ENCODE measurements around the gene LUC7L. TPM values are rescaled to one million over a fixed set of nuclear protein-coding genes. Genes with fewer than 3 reads are reported as not detected.
"Not testable (repeated sequence)": the region's sequence is repeated elsewhere in the genome, so short reads cannot be mapped to it uniquely, and the experiment has no call there.

The LUC7L gene
- total RNA-seq, 1 donor from 2014 or later, result 79.3 TPM

DNA sequence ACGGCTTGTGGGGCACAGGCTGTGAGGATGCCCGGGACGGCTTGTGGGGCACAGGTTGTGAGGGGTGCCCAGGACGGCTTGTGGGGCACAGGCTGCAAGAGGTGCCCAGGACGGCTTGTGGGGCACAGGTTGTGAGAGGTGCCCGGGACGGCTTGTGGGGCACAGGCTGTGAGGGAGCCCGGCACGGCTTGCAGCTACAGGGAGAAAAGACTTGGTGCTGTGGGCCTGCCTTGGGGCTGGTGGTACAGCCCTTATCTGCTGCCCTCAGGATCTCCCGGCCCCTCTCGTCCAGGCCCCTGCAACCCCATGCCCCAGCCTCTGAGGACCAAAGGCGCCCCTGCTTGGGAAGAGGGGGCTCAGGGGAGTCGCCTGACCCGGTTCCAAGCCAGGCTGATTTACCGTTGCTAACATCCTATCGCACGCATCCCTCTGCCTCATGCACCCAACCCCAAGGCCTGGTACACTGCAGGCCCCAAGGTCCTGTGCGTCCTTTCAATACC lies 68.5 kb downstream of the LUC7L start:
- Histone ChIP-seq H3K9me3 (no peaks in the 10 kb centered on the region), H3K27ac (no peak overlapping the region), H3K27me3 (no peaks in the 10 kb centered on the region), H3K4me1 (peaks cover 8% of the 10 kb centered on the region), H3K36me3 (no peaks in the 10 kb centered on the region), H3K4me3 (no peak overlapping the region)
- intact Hi-C loops (cut with DNase I), result no loop called here
- DNase-seq (ENCODE audit: extremely low spot score in 2 of 2), result no peak
- no peak for TF ChIP-seq POLR2AphosphoS5 (IDR thresholded peaks at IDR 0.05; ENCODE audit: insufficient read depth in 1 of 2, low read depth in 1 of 2)

GRCh38 chr16:160242-160641 lies 69.0 kb downstream of the LUC7L start:
- H3K27me3 ChIP-seq; DNase-seq (ENCODE audit: extremely low spot score in 2 of 2); H3K4me1 ChIP-seq; intact Hi-C loops (cut with DNase I); H3K4me3 ChIP-seq; H3K36me3 ChIP-seq; H3K9me3 ChIP-seq; H3K27ac ChIP-seq: not testable (repeated sequence)

GRCh38 chr16:159136-159849 lies 70.0 kb downstream of the LUC7L start:
- TF ChIP-seq POLR2AphosphoS5 (IDR thresholded peaks at IDR 0.05; ENCODE audit: insufficient read depth in 1 of 2, low read depth in 1 of 2) (no peak), POLR2A (IDR thresholded peaks at IDR 0.05) (no peak)
- TF ChIP-seq, protein P1, sequence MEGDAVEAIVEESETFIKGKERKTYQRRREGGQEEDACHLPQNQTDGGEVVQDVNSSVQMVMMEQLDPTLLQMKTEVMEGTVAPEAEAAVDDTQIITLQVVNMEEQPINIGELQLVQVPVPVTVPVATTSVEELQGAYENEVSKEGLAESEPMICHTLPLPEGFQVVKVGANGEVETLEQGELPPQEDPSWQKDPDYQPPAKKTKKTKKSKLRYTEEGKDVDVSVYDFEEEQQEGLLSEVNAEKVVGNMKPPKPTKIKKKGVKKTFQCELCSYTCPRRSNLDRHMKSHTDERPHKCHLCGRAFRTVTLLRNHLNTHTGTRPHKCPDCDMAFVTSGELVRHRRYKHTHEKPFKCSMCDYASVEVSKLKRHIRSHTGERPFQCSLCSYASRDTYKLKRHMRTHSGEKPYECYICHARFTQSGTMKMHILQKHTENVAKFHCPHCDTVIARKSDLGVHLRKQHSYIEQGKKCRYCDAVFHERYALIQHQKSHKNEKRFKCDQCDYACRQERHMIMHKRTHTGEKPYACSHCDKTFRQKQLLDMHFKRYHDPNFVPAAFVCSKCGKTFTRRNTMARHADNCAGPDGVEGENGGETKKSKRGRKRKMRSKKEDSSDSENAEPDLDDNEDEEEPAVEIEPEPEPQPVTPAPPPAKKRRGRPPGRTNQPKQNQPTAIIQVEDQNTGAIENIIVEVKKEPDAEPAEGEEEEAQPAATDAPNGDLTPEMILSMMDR (IDR thresholded peaks at IDR 0.05), result no peak
- H3K27ac ChIP-seq, result no peak overlapping the region
- H3K36me3 ChIP-seq, result no peaks in the 10 kb centered on the region
- DNase-seq (ENCODE audit: extremely low spot score in 2 of 2), result no peak
- H3K9me3 ChIP-seq, result no peaks in the 10 kb centered on the region
- no peaks in the 10 kb centered on the region for H3K27me3 ChIP-seq
- peaks cover 7% of the 10 kb centered on the region for H3K4me1 ChIP-seq
- intact Hi-C loops (cut with DNase I), result no loop called here
- H3K4me3 ChIP-seq, result no peak overlapping the region

- Histone ChIP-seq H3K27me3 (no peaks in the 10 kb centered on the region), H3K4me1 (peaks cover 9% of the 10 kb centered on the region), H3K4me3 (no peak overlapping the region), H3K9me3 (no peaks in the 10 kb centered on the region), H3K36me3 (no peaks in the 10 kb centered on the region), H3K27ac (no peak overlapping the region)
- intact Hi-C loops (cut with DNase I), result no loop called here
- TF ChIP-seq POLR2AphosphoS5 (IDR thresholded peaks at IDR 0.05; ENCODE audit: insufficient read depth in 1 of 2, low read depth in 1 of 2) (no peak), POLR2A (IDR thresholded peaks at IDR 0.05) (no peak)
- TF ChIP-seq, protein P1 (IDR thresholded peaks at IDR 0.05), result no peak
- no peak for DNase-seq (ENCODE audit: extremely low spot score in 2 of 2)
Observed at GRCh38 chr16:155031-155398, 74.2 kb downstream of the LUC7L start.

GRCh38 chr16:154217-155030 lies 74.8 kb downstream of the LUC7L start:
- intact Hi-C loops (cut with DNase I), result no loop called here
- TF ChIP-seq, protein P1 (IDR thresholded peaks at IDR 0.05), result no peak
- TF ChIP-seq POLR2AphosphoS5 (IDR thresholded peaks at IDR 0.05; ENCODE audit: insufficient read depth in 1 of 2, low read depth in 1 of 2), result peak in 1 of 2 donors; percentile 26
- Histone ChIP-seq H3K9me3 (no peaks in the 10 kb centered on the region), H3K36me3 (no peaks in the 10 kb centered on the region), H3K27ac (no peak overlapping the region), H3K27me3 (no peaks in the 10 kb centered on the region), H3K4me3 (peak overlapping the region; percentile 48 to 69), H3K4me1 (peaks cover 9% of the 10 kb centered on the region)
- DNase-seq (ENCODE audit: extremely low spot score in 2 of 2), result no peak

DNA sequence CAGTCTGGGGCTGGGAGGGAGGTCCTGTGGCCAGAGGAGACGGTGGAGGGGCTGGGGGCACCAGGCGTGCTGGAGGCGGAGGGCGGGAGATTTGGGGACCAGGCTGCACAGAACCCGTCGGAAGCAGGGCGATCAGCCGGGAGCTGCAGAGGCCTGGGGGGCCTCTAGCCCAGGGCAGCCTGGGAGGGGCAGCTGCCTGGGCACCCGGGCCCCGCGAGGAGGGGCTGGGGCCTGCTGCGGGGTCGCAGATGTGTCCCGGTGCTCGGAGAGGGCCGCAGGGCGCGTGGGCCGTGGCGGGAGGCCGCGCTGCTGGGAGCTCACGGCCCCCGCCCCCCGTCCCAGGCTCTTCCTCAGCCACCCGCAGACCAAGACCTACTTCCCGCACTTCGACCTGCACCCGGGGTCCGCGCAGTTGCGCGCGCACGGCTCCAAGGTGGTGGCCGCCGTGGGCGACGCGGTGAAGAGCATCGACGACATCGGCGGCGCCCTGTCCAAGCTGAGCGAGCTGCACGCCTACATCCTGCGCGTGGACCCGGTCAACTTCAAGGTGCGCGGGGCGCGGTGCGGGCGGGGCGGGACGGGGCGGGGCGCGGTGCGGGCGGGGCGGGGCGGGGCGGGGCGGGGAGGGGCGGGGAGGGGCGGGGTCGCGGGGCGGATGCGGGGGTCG lies 75.6 kb downstream of the LUC7L start:
- DNase-seq (ENCODE audit: extremely low spot score in 2 of 2); H3K4me1 ChIP-seq; H3K27me3 ChIP-seq; H3K27ac ChIP-seq; H3K9me3 ChIP-seq; intact Hi-C loops (cut with DNase I); H3K36me3 ChIP-seq; H3K4me3 ChIP-seq: not testable (repeated sequence)

DNA sequence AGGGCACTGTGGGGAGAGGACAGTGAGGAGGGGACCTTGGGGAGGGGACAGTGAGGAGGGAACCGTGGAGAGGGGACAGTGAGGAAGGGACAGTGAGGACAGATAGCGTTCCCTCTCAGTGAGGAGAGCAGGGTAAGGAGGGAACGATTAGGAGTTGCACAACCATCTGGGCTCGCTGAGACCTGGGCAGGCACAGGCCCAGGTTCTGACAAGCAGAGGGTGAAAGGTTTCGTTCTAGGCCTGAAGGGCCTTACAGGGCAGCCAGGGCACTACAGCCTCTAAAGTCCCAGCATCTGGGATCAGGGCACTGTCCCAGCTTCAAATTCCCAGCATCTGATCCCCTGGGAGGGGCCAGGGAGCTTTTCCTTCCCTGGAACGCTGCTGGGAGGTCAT lies 76.1 kb downstream of the LUC7L start:
- H3K4me1 ChIP-seq; H3K27me3 ChIP-seq; H3K4me3 ChIP-seq; H3K27ac ChIP-seq; H3K9me3 ChIP-seq; intact Hi-C loops (cut with DNase I); H3K36me3 ChIP-seq; DNase-seq (ENCODE audit: extremely low spot score in 2 of 2): not testable (repeated sequence)
